GM18498 (cell line): Measurements from ENCODE around the gene MCOLN1.

Source experiments
- ATAC-seq: cut with Tn5 transposase; IDR thresholded peaks from one replicate; pipeline ENCODE4 v1.9.1; 2021; ENCODE audit warnings: mild to moderate bottlenecking, moderate library complexity; ENCODE audit not compliant: unreplicated experiment

MCOLN1 gene

GRCh38 chr19:7540761-7541474, 18.5 kb downstream of the MCOLN1 start:
- no peak for ATAC-seq

- no peak for ATAC-seq
These were observed 19.0 kb downstream of the MCOLN1 start for GRCh38 chr19:7541475-7541824.

DNA sequence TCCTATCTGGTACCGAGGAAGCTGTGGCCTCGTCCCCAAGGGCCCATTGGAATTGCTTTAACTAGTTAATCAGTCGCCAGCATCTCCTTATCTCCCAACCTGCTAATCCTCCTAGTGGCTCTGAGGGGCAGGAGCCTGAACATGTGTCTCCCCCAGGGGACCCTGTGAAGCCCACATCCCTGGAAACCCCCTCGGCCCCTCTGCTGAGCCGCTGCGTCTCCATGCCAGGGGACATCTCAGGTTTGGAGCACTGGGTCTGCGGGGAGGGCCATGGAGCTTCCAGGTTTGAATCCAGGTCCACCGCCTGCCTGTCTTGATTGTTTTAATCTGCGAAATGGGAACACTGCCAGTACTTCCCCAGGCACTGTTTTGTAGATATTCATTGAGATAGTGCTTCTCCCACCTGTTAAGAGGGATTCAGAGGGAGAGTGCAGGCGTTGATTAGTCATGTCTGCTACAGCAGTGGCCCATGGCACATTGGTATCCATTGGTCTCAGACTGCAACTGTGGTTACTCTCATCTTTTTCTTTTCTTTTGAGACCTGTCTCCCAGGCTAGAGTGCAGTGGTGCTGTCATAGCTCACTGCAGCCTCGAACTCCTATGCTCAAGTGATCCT, 19.5 kb downstream of the MCOLN1 start:
- ATAC-seq = no peak

DNA sequence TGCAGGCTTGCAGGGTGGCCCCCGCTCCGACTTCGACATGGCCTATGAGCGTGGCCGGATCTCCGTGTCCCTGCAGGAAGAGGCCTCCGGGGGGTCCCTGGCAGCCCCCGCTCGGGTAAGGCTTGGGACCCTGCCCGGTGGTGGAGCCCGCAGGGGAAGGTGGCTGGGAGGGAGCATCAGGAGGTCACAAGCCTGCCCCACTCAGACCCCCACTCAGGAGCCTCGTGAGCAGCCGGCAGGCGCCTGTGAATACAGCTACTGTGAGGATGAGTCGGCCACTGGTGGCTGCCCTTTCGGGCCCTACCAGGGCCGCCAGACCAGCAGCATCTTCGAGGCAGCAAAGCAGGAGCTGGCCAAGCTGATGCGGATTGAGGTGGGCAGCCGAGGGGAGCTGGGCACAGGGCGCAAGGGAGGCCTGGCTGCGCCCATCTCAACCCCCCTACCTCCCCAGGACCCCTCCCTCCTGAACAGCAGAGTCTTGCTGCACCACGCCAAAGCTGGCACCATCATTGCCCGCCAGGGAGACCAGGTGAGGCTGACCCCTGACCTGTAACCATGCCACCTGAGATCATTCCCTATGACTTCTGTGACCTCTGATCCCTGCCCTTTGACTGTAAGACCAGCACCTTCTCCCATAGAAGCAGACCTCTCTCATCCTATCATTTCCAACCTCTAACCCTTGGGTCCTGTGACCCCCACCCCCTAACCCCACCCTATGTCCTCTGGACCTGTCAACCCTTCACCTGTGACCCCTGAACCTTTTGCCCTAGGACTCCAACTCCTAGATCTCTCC, 20.3 kb downstream of the MCOLN1 start:
- ATAC-seq = no peak

DNA sequence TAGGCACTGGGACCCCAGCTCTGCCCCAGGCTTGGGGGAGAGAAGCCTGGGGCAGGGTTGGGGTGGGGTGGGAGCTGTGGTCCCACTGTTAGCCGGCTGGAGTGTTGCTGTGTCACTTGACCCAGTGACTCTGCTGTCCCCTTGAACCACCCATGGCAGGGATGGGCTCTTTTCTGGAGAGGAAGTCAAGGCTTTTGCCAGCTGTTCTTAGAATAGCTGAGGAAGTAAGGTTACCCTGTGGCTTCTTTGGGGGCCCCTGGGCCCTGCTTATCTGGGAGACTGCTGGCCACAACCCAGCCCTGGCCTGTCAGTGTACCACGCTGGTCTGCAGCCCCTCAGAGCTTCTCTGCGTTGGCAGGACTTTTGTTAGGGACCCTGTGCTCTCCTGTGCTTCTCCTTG, 22.2 kb downstream of the MCOLN1 start:
- ATAC-seq = no peak

- no peak for ATAC-seq
These were observed 22.9 kb downstream of the MCOLN1 start for GRCh38 chr19:7545300-7545699.

DNA sequence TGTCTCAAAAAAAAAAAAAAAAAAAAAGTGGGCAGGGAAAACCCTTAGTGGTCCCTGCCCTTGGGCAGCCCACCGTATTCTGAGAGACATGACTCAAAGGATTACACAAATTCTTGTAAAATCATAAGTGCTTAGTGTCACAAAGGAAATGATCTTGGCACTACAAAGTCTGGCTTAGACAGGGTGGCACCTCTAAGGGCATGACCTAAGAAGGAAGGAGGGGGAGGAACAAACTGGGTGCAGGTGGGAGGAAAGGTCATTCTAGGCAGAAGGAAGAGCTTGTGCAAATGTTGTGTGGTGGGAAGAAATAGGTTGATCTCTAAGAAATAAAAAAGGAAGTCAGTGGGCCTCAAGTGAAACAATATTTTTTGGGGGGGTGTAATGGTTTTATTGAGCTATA, 23.5 kb downstream of the MCOLN1 start:
- ATAC-seq = no peak

- no peak for ATAC-seq
These were observed 24.7 kb downstream of the MCOLN1 start for GRCh38 chr19:7547159-7547558.

DNA sequence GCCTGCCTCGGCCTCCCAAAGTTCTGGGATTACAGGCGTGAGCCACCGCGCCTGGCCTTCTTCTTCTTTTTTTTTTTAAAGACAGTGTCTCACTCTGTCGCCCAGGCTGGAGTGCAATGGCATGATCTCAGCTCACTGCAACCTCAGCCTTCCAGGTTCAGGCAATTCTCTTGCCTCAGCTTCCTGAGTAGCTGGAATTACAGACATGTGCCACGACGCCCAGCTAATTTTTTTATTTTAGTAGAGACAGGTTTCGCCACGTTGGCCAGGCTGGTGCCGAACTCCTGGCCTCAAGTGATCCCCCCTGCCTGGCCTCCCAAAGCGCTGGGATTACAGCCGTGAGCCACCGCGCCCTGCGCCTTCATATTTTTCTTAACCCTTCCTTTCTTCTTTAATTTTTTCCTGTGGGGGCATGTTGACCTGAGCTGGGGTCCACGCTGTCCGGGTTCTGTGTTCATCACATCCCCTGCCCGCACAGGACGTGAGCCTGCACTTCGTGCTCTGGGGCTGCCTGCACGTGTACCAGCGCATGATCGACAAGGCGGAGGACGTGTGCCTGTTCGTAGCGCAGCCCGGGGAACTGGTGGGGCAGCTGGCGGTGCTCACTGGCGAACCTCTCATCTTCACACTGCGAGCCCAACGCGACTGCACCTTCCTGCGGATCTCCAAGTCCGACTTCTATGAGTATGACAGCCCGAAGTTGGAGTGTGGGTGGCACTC, 27.2 kb downstream of the MCOLN1 start:
- ATAC-seq = no peak

DNA sequence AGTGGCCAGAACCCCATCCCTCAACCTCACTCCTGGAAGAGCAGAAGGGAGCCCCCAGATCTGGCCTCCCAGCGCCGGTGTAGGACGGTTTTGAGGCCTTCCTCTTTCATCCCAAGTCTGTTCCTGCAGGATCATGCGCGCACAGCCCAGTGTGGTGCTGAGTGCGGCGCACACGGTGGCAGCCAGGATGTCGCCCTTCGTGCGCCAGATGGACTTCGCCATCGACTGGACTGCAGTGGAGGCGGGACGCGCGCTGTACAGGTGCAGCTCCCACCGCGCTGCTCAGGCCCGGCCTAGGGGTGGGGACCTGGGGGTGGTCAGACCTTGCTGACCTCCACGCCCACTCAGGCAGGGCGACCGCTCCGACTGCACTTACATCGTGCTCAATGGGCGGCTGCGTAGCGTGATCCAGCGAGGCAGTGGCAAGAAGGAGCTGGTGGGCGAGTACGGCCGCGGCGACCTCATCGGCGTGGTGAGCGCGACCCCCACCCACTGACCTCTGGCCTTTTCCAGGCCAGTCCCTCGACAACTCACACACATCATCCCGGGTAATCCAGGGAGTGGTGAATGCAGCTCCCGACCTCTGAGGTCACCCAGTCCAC, 27.8 kb downstream of the MCOLN1 start:
- ATAC-seq = no peak

- ATAC-seq = no peak
These were observed 28.8 kb downstream of the MCOLN1 start for GRCh38 chr19:7550987-7551761.

DNA sequence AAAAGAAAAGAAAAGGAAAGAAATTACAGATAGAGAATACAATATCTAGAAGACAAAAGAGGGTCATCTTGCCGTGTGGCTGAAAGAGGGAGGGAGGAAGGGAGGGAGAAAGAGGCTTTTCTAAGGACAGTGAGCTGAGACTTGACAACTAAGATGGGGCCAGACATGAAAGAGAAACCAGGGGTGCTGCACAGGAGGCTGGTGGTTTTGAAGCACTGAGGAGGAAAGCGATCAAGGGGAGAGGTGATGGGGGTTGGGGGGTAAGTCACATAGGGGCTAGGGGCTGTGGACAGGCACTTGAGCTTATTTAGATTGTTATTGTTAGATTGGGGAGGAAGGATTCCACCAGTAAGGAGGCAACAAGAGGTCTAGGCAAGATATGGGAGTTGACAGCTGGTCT, 30.4 kb downstream of the MCOLN1 start:
- no peak for ATAC-seq

- no peak for ATAC-seq
These were observed 32.1 kb downstream of the MCOLN1 start for GRCh38 chr19:7554565-7554964.

- ATAC-seq = no peak
These were observed 32.8 kb downstream of the MCOLN1 start for GRCh38 chr19:7554990-7555864.

GRCh38 chr19:7556696-7557315, 34.4 kb downstream of the MCOLN1 start:
- ATAC-seq = no peak

DNA sequence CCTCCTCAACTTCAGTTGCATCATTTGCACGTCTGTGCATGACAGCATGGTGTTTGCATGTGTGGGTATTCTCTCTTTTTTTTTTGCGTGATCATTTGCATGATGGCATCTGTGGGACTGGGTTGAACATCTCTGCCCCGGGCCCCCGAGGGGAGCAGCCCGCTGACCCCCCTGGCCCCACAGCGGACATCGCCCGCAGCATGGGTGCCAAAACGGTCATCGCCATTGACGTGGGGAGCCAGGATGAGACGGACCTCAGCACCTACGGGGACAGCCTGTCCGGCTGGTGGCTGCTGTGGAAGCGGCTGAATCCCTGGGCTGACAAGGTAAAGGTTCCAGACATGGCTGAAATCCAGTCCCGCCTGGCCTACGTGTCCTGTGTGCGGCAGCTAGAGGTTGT, 36.2 kb downstream of the MCOLN1 start:
- no peak for ATAC-seq

DNA sequence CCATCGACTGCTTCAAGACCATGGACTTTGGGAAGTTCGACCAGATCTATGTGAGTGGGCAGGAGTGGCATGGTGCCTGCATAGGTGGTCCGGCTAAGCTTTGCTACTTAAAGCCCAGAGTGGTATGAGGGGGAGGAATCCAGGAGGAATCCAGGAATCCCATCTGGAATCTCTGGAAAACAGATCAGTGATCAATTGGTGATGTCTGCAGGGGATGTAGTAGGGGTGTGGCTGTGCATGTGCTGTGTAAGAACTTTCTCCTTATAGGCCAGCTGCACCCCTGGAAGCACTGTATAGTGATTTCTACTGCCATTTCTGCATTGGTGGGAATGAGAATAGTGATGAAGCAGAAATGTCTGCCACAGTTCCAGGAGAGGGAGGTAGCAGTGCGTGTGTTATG, 36.7 kb downstream of the MCOLN1 start:
- ATAC-seq = no peak

GRCh38 chr19:7560255-7560654, 37.8 kb downstream of the MCOLN1 start:
- no peak for ATAC-seq

DNA sequence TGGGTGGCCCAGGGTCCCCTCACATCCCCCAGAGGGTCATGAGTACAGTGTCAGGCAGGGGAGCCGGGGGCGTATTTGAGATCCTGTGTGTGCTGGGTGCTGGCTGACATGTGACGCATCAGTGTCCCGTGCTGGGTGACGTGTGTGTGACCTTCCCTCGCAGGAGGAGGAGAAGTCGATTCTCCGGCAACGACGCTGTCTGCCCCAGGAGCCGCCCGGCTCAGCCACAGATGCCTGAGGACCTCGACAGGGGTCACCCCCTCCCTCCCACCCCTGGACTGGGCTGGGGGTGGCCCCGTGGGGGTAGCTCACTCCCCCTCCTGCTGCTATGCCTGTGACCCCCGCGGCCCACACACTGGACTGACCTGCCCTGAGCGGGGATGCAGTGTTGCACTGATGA, 38.9 kb downstream of the MCOLN1 start:
- ATAC-seq = no peak
